OCI-LY7 (cell line): ENCODE data around the gene TSPAN11. TPM values are rescaled to one million over a fixed set of nuclear protein-coding genes. Genes with fewer than 3 reads are reported as not detected.

Experiments used
- BruUV-seq: library from RNA; stranded (reverse); fragments of 400-500 nt; replicated peaks from 2 replicates; lab custom pipeline; 2021; lab: Mats Ljungman, UMichigan
- CTCF ChIA-PET: fragments of 300-600 bp; sonication (Branson Sonifier 250); formaldehyde crosslinking; loops from one replicate; lab custom pipeline; 2022; ENCODE audit warnings: antibody characterized with exemption; ENCODE audit not compliant: unreplicated experiment; lab: Charles Lee
- POLR2A ChIA-PET: fragments of 300-600 bp; sonication (Branson Sonifier 250); formaldehyde crosslinking; loops from one replicate; lab custom pipeline; 2022; ENCODE audit warnings: antibody characterized with exemption; lab: Charles Lee
- DNase-seq: peaks from one replicate; pipeline ENCODE4 v3.0.0-alpha.2; 2015; ENCODE audit warnings: low spot score
- H2AFZ ChIP-seq: fragments of 200-600 bp; sonication (generic), shearing (Covaris generic); 2 replicates; pipeline ENCODE4 v1.6.1; 2014; ENCODE audit warnings: mild to moderate bottlenecking, antibody characterized with exemption, low read length, moderate library complexity
- H3K27ac ChIP-seq: fragments of 200-600 bp; sonication (generic); 2 replicates; pipeline ENCODE4 v1.5.1; 2014; ENCODE audit warnings: mixed run types, low read depth, mild to moderate bottlenecking, moderate library complexity, low read length, inconsistent platforms; ENCODE audit not compliant: poor library complexity, severe bottlenecking
- H3K36me3 ChIP-seq: fragments of 200-600 bp; sonication (generic); 2 replicates; pipeline ENCODE4 v1.6.1; 2014; ENCODE audit warnings: mild to moderate bottlenecking, antibody characterized with exemption, low read length, moderate library complexity, mixed read lengths; ENCODE audit not compliant: insufficient read depth
- H3K4me1 ChIP-seq: fragments of 200-600 bp; sonication (generic); 2 replicates; pipeline ENCODE4 v1.5.1; 2014; ENCODE audit warnings: mild to moderate bottlenecking, low read length; ENCODE audit not compliant: insufficient read depth, poor library complexity, severe bottlenecking
- H3K4me2 ChIP-seq: fragments of 200-600 bp; sonication (generic); 2 replicates; pipeline ENCODE4 v1.6.1; 2014; ENCODE audit warnings: mild to moderate bottlenecking, low read length
- H3K4me3 ChIP-seq: fragments of 200-600 bp; sonication (generic); 2 replicates; pipeline ENCODE4 v1.5.1; 2014; ENCODE audit warnings: mild to moderate bottlenecking, low read depth, low read length; ENCODE audit not compliant: poor library complexity, severe bottlenecking
- H3K79me2 ChIP-seq: fragments of 200-600 bp; sonication (generic); 2 replicates; pipeline ENCODE4 v1.6.1; 2016; ENCODE audit warnings: low read depth, mild to moderate bottlenecking, low read length, moderate library complexity, mixed read lengths; ENCODE audit not compliant: insufficient read depth
- H3K9me2 ChIP-seq: fragments of 200-600 bp; sonication (generic); 2 replicates; pipeline ENCODE4 v1.6.1; 2016; ENCODE audit warnings: mild to moderate bottlenecking, low read length, mixed read lengths; ENCODE audit not compliant: insufficient read depth
- H3K9me3 ChIP-seq: fragments of 200-600 bp; sonication (generic); 2 replicates; pipeline ENCODE4 v1.6.1; 2014; ENCODE audit warnings: mild to moderate bottlenecking, mixed run types, low read length, mixed read lengths
- H4K20me1 ChIP-seq: fragments of 200-600 bp; sonication (generic); 2 replicates; pipeline ENCODE4 v1.6.1; 2014; ENCODE audit warnings: mild to moderate bottlenecking, antibody characterized with exemption, low read length, moderate library complexity, mixed read lengths; ENCODE audit not compliant: insufficient read depth
- CTCF ChIP-seq: fragments of 200-600 bp; sonication (generic); conservative IDR thresholded peaks from 2 replicates; pipeline ENCODE4 v1.5.1; 2014; ENCODE audit warnings: mild to moderate bottlenecking, antibody characterized with exemption, low read length, moderate library complexity, mixed read lengths
- EZH2phosphoT487 ChIP-seq: fragments of 200-600 bp; sonication (generic); IDR thresholded peaks from 2 replicates; pipeline ENCODE4 v1.6.1; 2018; ENCODE audit warnings: low read depth, borderline replicate concordance, mild to moderate bottlenecking, mixed run types, antibody characterized with exemption, low read length, moderate library complexity, mixed read lengths
- intact Hi-C: fragments of 100-400 bp; cut with micrococcal nuclease; formaldehyde crosslinking; loops from one replicate; pipeline ENCODE4 v1.10.0; 2022; ENCODE audit not compliant: unreplicated experiment
- total RNA-seq, 2 experiments: library from RNA; depleted of rRNA in 1 of 2; stranded (reverse); fragments of >200 nt in 1 of 2; shearing (Covaris generic) in 1 of 2; gene quantifications; 2 replicates each; pipeline ENCODE4 v1.2.3, GENCODE V29; 2014 to 2022

TSPAN11 gene
- total RNA-seq, 2 experiments from 2014 or later, result not detected

GRCh38 chr12:31008961-31009840, 82.7 kb downstream of the TSPAN11 start:
- Histone ChIP-seq H3K36me3 (no peaks in the 10 kb centered on the region), H4K20me1 (no peaks in the 10 kb centered on the region), H3K27ac (no peak overlapping the region), H3K4me3 (no peak overlapping the region), H3K9me2 (no peaks in the 10 kb centered on the region), H3K79me2 (no peaks in the 10 kb centered on the region), H3K9me3 (no peaks in the 10 kb centered on the region), H2AFZ (no peak overlapping the region), H3K4me2 (no peak overlapping the region), H3K4me1 (peaks cover 3% of the 10 kb centered on the region)
- TF ChIP-seq CTCF, result no peak
- no peak for DNase-seq
- BruUV-seq, result no TSS peak
- intact Hi-C loops, result no loop called here
- ChIA-PET POLR2A (interaction anchor here (0.7 kb wide), 1 partner anchor 13 kb away, joined by 4 read pairs; no protein-coding TSS in a partner anchor), CTCF (no interaction called here)

GRCh38 chr12:31009976-31010375, 83.4 kb downstream of the TSPAN11 start:
- DNase-seq, result no peak
- Histone ChIP-seq H3K4me2 (no peak overlapping the region), H3K36me3 (no peaks in the 10 kb centered on the region), H3K79me2 (no peaks in the 10 kb centered on the region), H3K4me1 (peaks cover 3% of the 10 kb centered on the region), H3K9me2 (no peaks in the 10 kb centered on the region), H3K27ac (no peak overlapping the region), H3K9me3 (no peaks in the 10 kb centered on the region), H4K20me1 (no peaks in the 10 kb centered on the region), H3K4me3 (no peak overlapping the region), H2AFZ (no peak overlapping the region)
- ChIA-PET CTCF (no interaction called here), POLR2A (no interaction called here)
- intact Hi-C loops, result no loop called here
- BruUV-seq, result no TSS peak
- TF ChIP-seq EZH2phosphoT487, result no peak
- no peak for TF ChIP-seq CTCF

GRCh38 chr12:31011336-31011735, 84.8 kb downstream of the TSPAN11 start:
- Histone ChIP-seq H3K4me2 (no peak overlapping the region), H3K79me2 (no peaks in the 10 kb centered on the region), H3K36me3 (no peaks in the 10 kb centered on the region), H3K9me2 (no peaks in the 10 kb centered on the region), H3K9me3 (no peaks in the 10 kb centered on the region), H3K4me1 (peaks cover 3% of the 10 kb centered on the region), H3K4me3 (no peak overlapping the region), H3K27ac (no peak overlapping the region), H4K20me1 (no peaks in the 10 kb centered on the region), H2AFZ (no peak overlapping the region)
- TF ChIP-seq CTCF (no peak), EZH2phosphoT487 (no peak)
- no TSS peak for BruUV-seq
- ChIA-PET CTCF (no interaction called here), POLR2A (interaction anchor here (0.5 to 1.0 kb wide), 2 partner anchors 10 to 1713 kb away, joined by 3 read pairs; no protein-coding TSS in a partner anchor)
- intact Hi-C loops, result no loop called here
- DNase-seq, result no peak
